C4-2B (cell line): Measurements from ENCODE around the gene ZNF418.

ENCODE experiments used
- ZFX ChIP-seq: fragments of 450-650 bp; IDR thresholded peaks from 2 replicates; pipeline ENCODE4 v1.6.1; 2017
- TF ChIP-seq, protein P1 (sequence below): fragments of 450-650 bp; conservative IDR thresholded peaks from 2 replicates; pipeline ENCODE4 v1.5.1; 2017; ENCODE audit warnings: mild to moderate bottlenecking

DNA sequence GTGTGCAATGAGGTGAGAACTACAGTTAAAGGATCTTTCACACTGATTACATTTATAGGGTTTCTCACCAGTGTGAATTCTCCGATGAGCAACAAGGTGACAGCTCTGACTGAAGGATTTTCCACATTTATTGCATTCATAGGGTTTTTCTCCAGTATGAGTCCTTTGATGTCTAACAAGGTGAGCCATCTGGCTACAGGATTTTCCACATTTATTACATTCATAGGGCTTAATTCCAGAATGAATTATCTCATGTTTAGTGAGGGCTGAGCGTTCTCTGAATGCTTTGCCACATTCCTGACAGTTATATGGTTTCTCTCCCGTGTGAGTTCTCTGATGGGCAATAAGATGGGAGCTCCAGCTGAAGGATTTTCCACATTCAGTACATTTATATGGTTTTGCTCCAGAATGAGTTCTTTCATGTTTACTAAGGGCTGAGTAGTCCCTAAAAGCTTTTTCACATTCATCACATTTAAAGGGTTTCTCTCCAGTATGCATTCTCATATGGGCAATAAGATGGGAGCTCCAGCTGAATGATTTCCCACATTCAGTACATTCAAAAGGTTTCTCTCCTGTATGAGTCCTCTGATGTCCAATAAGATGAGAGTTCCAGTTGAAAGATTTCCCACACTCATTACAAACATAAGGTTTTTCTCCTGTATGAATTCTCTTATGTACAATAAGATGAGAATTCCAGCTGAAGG, 43.5 kb upstream of the ZNF418 start:
- TF ChIP-seq, protein P1, sequence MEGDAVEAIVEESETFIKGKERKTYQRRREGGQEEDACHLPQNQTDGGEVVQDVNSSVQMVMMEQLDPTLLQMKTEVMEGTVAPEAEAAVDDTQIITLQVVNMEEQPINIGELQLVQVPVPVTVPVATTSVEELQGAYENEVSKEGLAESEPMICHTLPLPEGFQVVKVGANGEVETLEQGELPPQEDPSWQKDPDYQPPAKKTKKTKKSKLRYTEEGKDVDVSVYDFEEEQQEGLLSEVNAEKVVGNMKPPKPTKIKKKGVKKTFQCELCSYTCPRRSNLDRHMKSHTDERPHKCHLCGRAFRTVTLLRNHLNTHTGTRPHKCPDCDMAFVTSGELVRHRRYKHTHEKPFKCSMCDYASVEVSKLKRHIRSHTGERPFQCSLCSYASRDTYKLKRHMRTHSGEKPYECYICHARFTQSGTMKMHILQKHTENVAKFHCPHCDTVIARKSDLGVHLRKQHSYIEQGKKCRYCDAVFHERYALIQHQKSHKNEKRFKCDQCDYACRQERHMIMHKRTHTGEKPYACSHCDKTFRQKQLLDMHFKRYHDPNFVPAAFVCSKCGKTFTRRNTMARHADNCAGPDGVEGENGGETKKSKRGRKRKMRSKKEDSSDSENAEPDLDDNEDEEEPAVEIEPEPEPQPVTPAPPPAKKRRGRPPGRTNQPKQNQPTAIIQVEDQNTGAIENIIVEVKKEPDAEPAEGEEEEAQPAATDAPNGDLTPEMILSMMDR = no peak
- TF ChIP-seq ZFX = no peak
